Dermis microvascular lymphatic vessel endothelial cell (primary cell): ENCODE data around the gene CCDC14. TPM values are rescaled to one million over a fixed set of nuclear protein-coding genes. Genes with fewer than 3 reads are reported as not detected.
"Not testable (repeated sequence)": the region's sequence is repeated elsewhere in the genome, so short reads cannot be mapped to it uniquely, and the experiment has no call there.

Experiments used
- DNase-seq, 2 donors: peaks; one replicate each; pipeline versions ENCODE4 v3.0.0 to v3.0.0-alpha.2; 2010; ENCODE audit warnings: low read depth in 2 of 2
- total RNA-seq: library from RNA; depleted of rRNA; stranded (reverse); fragments of >200 nt; gene quantifications from 2 replicates; pipeline ENCODE4 v1.2.1, GENCODE V29; 2014

Gene CCDC14
- total RNA-seq, 1 donor from 2014 or later, result 11.3 TPM

GRCh38 chr3:123964793-123965192 is 3.8 kb upstream of the CCDC14 start:
- DNase-seq, result not testable (repeated sequence)

DNA sequence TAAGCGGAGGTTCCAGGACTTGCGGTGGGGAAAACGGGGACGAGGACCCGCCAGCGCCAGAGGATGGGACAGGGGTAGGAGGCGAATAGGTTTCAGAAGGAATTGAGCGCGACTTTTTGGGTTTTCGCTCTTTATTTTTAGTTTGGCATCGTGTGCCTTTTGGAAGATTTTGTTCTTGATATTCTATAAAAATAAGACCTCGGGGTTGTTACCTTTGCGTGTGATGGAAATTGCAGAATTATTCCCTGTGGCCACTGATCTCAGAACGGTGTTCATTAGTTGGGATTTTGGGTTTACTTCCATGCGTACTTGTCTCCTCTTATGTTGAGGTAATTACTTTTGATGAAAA is 453 bp upstream of the CCDC14 start:
- DNase-seq, result no peak

GRCh38 chr3:123953735-123954134 is 7.3 kb downstream of the CCDC14 start:
- DNase-seq, result no peak

DNA sequence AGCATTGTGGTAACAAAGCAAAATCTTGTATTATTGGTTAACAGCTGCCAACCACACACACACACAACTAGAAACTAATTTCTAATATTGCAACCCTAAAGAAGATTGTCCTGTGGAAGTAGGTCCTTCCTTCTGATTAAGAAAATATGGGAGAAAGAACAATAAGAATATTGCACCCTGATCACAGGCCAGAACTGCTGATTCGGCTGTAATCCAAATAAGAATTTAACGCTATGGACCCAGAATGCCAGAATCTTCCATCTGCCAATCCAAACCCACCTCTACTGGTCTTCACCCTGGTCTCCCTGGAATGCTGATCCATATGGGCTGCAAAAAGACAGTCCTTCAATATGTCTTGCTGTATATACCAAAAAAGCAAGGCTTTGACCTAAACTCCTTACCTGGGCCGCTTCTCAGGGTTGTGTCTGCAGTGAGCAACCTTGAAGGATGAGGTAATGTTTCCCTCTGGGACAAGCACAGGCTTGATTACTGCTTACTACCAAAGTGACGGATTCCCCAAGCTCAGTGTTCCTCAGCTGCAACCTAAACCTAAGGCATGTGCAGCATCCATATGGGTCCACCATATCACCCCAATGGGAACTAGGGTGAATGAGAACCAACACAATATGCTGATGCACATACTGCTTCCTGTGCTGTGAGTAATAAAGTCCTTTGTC is 8.0 kb downstream of the CCDC14 start:
- no peak for DNase-seq

GRCh38 chr3:123951522-123952447 is 9.2 kb downstream of the CCDC14 start:
- no peak for DNase-seq

- no peak for DNase-seq
Measured at GRCh38 chr3:123949641-123950040, 11.4 kb downstream of the CCDC14 start.

- no peak for DNase-seq
Measured at GRCh38 chr3:123948449-123948848, 12.6 kb downstream of the CCDC14 start.

DNA sequence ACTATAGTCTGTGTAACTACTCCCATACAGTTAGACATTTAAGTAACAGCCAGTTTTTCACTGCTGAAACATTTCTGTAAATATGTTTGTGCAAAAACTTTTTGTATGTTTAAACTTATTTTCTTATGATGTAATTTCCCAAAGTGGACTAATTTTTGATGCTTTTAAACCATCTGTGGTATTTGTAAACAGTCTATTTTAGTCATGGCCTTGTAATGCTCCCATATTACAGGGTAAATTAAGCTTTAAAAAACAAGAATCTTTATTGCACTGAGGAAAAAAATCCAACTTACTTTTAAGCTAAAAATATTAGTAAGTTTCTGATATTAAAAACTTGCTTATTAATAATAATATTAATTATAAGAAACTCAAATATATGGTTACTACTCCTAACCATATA is 13.5 kb downstream of the CCDC14 start:
- no peak for DNase-seq

GRCh38 chr3:123941542-123941941 is 19.5 kb downstream of the CCDC14 start:
- no peak for DNase-seq

DNA sequence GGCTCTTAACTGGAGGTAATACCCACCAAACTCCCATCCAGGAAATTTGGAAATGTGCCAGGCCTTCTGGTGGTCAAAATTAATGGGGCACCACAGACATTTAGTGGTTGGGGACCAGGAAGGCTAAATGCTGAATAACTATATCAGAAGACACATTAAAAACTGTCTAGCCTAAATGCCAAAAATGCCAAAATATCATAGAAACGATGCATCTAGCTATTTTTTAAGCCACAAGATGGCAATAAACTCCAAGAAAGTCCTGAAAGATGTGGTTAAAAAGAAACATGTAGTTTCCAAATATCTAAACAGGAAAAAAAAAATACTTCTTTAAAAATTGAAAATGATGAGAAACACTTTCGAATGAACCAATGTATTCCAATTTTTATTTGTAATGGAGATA is 19.9 kb downstream of the CCDC14 start:
- no peak for DNase-seq

DNA sequence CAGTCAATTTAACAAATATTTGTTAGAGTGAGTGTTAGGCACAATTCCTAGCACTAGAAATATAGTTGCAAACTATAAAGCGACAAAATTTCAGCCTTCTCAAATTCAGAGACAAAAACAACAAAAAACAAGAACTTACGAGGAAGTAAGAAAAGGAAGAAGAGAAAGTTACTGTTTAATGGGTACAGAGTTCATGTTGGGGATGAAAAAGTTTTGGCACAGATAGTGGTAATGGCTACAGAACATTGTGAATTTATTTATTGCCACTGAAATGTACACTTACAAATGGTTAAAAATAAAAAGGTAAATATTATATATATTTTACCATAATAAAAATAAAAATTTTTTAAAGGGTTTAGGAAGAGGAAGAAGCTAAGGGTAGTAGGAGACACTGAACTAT is 21.3 kb downstream of the CCDC14 start:
- DNase-seq, result no peak

DNA sequence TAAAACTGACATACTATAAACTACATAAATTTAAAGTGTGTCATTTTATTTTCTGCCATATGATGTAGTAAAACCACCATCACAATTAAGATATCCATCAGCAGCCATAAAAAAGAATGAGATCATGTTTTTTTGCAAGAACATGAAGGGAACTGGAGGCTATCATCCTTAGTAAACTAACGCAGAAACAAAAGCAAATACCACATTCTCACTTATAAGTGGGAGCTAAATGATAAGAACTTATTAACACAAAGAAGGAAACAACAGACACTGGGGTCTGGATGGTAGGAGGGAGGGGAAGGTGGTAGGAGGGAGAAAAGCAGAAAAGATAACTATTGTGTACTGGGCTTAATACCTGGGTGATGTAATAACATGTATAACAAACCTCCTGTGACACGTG is 24.6 kb downstream of the CCDC14 start:
- DNase-seq, result no peak

DNA sequence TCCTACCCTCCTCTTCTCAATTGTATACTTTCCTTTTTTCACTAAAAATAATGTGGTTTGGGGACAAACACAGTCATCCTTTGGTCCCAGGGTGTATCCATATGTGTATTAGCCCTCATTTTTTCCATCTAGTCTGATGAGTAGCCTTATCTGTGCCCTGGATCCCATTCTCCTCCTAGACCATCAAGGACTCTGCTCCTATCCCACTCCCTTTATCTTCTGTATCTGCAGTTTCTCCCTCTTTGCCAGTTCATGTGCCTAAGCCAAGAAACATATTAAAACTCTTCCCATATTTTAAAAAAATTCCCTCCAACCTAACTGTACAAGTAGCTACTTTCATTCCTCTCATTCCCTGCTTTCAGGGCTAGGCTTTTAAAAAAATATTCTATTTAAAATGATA is 25.2 kb downstream of the CCDC14 start:
- no peak for DNase-seq

- no peak for DNase-seq
Measured at GRCh38 chr3:123934250-123934649, 26.8 kb downstream of the CCDC14 start.

DNA sequence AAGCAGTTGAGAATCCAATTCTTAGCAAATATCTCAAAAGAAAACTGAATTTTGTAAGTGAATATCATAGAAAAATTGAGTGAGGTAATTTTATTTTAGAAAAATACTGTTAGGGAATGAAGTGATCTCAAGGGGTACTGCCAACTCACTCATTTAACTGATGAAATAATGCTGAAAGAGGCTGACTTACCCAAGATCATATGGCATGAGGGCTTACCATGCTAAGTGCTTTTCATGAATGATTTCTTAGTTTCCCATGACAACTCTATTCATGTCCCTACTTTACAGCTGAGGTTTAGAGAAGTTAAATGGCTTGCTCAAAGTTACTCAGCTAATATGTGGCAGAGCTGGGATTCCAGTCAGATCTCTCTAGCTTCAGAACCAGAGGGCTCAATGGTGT is 30.6 kb downstream of the CCDC14 start:
- no peak for DNase-seq

DNA sequence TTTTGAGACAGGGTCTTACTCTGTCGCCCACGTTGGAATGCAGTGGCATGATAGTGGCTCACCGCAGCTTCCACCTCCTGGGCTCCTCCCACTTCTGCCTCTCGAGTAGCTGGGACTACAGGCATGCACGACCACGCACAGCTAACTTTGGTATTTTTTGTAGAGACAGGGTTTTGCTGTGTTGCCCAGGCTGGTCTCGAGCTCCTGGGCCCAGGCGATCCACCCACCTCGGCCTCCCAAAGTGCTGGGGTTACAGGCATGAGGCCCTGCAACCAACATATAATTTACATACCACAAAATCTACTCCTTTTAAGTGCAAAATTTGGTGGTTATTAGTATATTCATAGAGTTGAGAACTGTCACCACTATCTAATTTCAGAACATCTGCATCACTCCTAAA is 31.7 kb downstream of the CCDC14 start:
- no peak for DNase-seq

DNA sequence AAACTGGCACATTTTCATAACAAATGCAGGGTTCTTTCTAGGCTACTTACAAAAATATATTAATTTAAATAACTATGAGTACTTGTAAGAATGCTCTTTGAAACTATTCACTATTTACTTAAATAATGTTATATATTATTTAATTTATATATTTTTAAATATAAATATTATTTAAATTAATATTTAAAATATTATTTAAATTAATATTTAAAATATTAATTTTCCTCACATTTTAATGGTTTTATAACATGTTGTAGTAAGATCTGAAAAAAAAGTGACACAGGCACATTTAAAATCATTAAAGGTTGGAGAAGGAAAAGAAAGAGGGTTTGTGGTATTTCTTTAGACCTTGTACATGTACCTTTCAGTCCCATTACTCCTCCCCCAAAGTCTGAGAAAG is 34.6 kb downstream of the CCDC14 start:
- DNase-seq, result no peak

DNA sequence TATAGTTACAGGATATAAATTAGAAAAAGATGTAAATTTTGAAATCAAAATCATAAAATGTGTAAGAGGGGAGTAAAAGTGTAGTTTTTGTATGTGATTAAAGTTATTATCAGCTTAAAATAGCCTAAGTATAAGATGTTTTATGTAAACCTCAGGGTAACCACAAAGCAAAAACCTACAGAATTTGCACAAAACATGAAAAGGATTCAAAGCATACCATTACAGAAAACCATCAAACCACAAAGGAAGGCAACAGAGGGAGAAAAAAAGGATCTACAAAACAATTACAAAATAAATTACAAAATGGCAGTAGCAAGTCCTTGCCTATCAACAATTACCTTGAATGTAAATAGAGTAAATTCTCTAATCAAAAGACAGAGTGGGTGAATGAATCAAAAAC is 40.2 kb downstream of the CCDC14 start:
- DNase-seq, result no peak

- no peak for DNase-seq
Measured at GRCh38 chr3:123920383-123920782, 40.6 kb downstream of the CCDC14 start.

GRCh38 chr3:123919353-123919752 is 41.7 kb downstream of the CCDC14 start:
- no peak for DNase-seq

DNA sequence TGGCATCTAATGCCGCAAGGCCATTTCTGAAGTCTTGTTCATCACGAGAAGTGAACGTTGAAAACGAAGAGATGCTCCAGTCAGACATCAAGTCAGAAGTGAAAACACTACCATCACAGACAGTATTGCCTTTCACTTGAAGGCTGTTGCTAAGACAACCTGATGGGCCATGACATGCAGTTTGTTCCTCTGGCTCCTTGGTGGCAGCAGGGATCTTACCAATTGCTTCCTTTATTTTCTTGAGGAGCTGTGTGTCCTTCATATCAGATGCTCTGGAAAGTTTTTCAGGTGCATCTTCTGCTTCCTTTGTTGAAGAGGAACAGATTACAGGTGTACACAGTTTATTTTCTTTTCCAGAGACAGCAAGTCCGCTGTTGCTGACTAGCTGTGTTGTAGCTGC is 46.2 kb downstream of the CCDC14 start:
- DNase-seq, result no peak

GRCh38 chr3:123909785-123910184 is 51.2 kb downstream of the CCDC14 start:
- DNase-seq, result no peak

DNA sequence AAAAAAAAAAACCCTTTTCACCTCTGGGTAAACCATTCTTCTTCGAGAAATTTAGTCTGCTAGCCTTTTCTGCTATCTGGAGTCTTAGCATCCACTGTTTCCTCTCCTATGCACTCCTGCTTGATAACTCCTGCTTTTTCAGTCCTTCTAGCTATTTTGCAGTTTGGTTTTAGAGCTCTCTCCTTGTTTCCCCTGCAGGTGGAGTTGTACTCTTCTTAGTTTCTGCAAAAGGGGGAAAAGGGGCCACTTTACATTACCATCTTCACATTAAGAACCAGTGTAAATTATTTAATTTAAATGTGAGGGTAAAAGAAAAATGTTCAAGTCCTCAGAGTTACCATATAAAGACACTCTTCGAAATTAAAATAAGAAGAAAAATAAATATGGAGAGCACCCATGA is 53.3 kb downstream of the CCDC14 start:
- DNase-seq, result no peak
